ENCODE data around the gene NTN1.

Gene NTN1

DNA sequence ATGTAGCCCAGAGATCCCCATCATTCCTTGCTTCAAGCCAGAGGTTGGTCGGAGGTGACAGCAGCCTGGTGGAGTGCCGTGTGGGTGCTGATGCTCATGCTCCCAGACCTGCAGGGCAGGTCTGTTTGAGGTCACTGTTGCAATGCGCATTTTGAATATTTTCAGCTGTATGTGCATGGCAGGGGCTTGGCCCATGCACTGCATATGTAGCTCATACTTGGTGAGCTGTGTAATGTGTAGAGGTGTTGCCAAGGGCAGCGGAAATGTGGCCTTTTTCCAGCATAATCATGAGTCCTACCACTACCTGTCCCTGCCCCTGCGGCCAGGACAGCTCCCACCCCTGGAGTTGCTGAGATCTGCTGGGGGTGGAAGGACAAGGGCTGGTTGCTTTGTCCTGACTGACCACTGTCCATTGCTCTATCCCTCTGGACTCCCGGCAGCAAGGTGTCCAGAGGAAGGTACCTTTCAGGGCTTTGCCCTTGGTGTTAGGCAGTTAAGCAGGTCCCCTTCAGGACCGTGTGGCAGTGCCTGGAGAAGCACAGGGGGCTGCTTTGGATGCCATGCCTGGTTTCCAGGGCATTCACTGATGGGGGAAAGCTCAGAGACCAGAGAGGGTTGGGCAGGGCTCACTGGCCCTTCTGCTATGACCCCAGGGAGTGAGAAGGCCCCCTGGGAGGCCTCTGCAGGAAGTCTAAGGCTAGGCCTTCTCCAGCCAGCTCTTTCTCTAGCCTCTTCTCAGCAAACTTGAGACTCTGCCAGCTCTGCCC, 215.2 kb downstream of the NTN1 start:
- DNase-seq, result no peak

DNA sequence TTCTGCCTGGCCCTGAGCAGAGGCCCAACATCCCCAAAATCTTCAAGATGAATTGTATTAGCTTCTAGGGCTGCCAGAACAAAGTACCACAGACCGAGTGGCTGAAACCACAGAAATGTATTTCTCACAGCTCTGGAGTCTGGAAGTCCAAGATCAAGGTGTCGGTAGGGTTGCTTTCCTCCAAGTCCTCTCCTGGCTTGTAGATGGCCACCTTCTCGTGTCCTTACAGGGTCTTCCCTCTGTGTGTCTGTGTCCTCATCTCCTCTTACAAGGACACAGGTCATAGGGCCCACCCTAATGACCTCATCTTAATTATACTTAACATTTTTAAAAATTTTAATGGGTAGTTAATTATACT, 215.7 kb downstream of the NTN1 start:
- no peak for DNase-seq

DNA sequence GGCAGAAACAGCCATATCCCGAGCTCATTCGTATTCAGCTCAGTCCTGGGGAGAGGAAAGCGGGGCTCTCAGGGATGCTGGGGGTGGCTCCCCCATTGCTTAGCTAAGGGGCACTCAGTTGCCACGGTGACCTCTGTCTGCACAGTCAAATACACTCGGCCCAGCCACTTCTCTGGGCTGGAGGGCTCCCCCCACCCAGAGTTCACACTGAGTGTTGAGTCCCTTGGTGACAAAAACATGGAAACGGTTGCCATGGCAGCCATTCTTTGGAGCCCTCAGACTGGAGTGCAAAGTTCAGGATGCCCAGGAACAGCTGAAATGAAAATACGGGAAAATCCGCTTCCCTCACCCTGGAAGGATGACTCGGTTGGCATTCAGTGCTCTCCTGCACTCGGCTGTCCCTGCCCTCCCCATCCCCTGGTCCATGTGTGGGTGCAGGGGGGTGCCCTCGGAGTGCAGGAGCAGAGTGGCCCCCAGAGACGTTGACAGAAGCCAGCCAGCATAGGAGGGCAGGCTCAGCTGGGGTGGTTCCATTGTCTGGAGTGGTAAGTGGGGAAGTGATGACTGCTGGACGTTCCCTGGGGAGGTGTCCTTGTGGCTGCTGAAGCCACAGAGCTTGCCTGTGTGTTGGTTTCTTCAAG, 216.5 kb downstream of the NTN1 start:
- DNase-seq, result no peak

DNA sequence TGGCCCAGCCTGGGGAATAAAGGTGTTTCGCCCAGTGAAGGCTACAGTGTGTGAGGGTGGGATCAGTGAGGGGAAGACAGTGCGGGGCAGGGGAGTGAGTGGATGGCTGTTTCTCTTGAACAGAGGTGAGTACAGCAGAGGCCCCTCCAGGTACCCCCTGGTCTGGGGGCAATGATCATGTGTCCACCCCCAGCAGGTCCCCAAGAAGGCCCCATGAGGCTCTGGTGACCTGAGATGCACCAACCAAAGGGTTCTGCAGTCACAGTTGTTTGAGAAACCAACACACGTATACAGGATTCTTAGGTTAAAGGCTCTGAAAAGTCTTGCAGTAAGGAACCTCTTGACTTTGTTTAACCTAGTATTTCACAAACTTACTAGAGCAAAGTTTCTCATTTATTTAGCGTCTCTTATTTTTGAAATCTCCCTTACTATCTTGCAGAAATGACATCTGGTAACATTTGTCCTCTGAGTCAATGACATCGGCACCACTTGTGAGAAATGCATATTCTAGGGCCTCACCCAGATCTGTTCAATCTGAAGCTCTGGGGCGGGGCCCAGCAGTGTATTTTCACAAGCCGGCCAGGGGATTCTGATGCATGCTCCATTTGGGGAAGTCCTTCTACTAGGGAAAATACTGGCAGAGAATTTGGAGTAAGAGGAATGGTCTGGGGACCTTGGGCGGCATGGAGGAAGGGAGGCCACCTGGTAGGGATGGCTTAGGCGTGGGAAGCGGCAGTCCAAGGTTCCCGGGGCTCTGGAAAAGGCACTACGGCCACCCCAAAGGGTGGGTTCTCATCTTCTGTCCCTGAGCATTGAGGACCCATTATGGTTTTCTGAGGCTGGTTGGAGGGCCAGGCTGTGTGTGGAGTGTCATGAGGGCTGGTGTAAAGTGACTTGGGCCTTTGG, 217.3 kb downstream of the NTN1 start:
- no peak for DNase-seq

DNA sequence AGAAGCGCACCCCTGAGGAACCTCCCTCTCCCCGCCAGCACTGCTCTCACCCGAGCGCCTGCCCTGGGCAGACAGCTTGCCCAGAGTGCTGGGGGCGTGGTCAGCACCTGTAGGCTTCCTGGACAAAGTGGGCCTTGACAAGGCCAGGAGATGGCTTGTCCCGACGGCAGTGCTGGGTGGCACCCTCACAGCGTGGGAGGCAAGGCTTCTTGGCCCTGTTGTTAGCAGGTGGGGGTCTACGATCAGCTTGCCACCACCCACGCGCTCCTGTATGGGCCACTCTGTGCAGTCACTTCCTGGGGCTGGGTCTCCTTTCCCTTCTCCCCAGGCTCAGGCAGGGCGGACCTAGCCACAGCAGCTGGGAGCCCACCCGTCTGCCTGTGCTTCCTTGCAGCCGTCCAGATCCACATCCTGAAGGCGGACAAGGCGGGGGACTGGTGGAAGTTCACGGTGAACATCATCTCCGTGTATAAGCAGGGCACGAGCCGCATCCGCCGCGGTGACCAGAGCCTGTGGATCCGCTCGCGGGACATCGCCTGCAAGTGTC, 218.0 kb downstream of the NTN1 start:
- no peak for DNase-seq

DNA sequence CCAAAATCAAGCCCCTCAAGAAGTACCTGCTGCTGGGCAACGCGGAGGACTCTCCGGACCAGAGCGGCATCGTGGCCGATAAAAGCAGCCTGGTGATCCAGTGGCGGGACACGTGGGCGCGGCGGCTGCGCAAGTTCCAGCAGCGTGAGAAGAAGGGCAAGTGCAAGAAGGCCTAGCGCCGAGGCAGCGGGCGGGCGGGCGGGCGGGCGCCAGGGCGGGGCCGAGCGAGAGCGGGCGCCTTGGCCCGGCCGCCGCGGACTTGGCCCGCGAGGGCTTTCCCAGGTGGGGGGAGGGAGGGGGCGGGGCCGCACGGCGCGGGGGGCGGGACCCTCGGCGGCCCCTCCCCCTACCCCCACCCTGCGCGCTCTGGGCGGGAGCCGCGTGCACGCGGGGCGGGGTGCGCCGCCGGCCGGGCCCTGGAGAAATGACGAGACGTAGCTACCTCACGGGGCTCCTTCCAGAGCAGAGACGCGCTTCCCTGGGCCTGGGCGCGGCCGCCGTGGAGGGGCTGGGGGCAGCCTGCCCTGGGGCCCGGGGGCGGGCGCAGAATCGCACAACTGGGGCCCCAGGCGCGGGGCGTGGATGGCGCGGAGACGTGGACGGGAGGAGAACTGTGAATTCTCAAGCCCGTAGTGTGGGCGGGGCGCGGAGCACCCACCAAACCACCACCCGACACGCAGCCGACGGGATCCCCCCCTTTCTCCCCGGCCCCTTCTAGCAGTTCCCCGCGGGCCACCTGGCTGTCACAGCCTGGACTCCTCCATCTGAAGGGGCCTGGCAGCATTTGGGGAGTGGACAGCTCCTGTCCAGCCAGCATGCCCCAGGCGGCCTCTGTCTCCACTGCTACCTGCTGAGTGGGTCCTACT, 218.7 kb downstream of the NTN1 start:
- DNase-seq, result peak; percentile 67

DNA sequence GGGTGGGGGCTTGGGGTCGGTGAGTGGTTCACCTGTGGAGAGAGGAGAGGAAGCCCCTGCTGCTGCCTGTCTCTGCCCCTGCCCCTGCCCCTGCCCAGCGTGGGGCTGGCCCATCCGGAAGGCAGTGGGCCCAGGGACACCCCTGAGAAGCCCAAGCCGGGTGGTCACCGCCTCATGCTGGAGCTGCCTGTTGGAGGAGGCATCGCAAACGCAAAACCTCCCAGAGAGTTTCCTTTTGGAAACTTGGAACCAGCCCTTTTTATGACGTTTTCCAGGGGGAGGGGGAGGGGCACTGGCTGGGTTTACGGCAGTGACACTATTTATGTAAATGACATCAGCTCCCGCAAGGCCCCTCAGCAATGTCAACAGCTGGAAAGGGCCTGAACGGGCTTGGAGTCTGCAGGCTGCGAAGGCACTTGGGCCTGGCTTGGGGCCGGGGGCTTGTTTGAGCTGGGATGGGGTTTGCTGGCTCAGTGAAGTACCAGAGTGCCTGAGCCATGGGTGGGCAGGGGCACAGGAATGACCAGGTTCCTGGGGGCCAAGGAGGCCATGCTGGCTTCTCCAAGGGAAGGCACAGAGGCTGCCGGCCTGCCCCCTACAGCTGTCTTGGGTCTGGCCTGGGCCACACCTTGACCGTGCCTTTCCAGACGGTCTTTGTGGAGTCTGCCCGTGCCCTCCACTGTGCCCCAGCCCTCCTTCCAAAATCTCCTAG, 219.5 kb downstream of the NTN1 start:
- DNase-seq, result no peak

DNA sequence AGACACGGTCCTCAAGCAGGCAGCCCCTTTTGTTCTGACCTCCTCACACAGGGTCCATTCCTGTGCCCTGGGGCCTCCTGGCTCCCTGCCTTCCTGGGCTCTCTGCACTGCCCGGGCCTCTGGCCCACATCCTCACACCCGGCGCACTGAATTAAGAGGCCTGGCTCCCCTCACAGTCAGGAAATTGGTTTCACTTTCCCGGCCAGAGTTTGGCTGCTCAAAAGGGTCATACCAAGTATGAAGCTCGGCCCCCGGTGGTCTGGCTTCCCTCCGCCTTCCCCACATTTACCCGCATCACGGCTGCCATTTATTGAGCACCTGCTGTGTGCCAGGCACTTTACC, 220.0 kb downstream of the NTN1 start:
- no peak for DNase-seq

DNA sequence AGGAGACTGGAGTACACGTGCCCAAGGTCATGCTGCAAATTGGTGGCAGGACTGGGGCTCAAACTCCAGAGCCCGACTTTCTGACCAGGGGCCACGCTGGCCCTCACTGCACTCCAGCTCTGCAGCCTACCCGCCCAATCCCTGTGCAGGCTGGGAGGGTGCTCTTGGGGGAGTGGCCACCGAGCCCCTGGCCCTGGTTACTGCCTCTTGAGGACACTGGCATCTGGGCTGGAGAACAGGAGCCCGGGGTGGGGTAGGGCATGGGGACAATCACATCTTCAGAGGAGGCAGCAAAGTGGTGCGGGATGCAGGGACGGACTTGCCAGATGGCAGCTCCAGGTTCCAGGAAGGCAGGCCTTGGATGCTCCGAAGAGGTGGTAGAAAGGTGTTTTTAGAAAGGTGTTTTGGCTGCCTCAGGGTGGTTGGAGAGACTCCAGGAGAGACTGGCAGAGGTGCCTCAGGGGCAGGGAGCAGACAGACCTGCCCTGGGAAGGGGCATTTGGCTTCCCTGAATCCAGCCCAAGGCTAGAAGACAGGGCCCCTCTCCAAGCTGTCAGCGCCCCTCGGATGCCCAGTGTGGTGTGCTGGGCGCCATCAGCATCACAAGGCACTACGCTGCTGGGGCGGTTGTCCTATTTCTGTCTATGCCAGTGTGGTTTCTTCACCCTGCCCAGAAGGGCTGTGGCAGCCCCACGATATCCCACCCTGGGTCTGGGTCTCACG, 220.6 kb downstream of the NTN1 start:
- DNase-seq, result no peak

DNA sequence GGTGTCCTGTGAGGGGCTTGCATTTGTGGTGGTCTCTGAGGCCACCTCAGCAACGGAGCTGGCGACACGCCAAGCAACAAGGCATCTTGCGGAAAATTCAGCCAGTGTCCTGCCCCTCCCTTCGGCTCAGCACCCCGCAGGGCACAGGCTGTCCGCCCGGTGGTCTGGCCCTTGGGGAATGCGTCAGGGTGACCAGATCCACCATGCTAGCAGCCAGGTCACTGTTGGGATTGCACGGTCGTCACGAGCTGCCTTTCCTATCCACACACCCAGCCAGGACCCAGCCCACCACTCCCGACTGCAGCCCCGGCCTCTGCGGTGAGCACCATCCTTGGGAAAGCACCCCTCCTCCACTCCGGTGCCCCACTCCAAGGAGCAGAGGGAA, 221.2 kb downstream of the NTN1 start:
- no peak for DNase-seq

DNA sequence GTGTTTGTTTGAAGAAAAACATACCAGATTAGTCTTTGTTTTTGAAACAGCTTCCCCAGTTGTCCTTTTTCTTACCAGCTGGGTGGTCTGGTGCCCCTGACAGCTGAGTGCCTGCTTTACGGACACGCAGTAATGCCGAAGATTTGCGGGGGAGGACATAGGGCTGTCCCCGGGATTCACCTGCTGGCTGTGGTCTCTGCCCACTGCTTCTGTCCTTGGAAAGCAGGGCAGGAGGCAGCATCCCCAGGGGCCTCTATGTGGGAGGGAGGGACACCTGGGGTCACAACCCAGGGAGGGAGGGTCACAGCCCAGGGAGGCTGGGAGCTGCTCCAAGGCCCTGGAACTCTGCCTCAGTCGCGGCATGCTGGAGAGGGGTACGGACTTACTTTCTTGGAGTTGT, 221.7 kb downstream of the NTN1 start:
- DNase-seq, result no peak

DNA sequence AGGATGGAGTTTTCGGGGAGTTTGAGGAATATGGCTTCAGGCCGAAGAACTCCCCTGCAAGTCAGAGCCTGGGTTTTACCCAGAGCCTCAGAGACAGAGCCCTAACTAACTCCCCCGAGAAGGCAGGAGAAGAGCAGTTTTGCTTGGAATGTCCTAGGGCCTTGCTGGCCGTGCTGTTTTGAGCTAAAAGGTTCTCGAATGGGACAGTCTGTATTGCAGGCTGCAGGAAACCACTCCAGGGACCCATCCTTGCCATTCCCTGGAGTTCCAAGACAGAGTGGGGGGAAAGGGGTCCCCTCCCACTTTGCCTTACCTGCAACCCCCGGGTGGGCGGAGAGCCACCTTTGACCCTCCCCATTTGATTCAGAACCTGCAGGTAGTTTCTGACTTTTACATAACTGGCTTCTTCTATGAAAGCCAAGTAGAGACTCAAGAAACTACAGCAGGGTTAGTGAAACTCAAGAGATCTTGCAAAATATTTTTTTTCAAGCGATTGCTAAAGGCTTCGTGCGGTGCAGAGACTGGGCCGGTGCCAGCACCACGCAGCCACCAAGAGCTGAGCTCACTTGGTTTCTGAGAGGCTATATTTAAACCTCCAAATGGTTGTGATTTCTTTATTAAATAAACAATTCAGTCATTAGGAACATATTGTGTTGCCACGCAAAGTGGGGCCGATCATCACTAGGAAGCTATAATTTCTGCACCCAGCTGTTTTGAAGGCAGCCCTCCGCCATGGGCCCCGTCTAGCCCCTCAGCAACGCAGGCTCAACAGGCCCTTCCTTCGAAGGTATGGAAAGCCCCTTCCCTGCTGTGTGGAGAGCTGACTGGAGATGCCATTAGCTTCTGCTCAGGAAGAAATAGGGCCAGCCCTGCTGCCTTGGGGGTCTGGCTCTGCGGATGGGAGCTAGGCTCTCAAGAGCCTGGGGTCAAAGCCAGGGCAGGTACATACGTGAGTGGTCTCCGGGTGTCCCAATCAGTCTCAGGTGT, 223.0 kb downstream of the NTN1 start:
- no peak for DNase-seq

DNA sequence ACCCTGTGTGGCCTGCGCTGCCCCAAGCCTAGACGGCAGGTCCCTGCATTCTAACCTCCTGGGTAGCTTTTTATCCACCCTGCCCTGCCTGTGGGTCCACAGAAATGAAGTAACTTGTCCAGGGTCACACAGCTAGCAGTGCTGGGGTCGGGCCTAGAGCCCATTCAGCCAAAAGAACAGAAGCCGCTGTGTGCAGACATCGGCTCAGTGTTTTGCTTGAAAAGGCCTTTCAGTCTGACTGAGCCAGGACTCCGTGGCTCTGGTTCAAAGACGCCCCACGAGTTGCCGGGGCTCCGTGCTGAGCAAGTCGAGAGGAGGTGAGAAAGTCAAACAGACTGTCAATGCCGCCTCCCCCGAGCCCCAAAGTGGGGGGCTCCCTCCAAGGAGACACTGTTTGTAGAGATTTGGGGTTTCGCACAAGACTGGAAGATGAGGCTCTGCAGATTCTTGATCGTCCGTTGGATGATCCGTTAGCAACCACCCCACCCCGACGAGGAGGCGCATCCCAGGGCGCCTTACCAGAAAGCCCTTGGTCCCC, 226.2 kb downstream of the NTN1 start:
- DNase-seq, result no peak

DNA sequence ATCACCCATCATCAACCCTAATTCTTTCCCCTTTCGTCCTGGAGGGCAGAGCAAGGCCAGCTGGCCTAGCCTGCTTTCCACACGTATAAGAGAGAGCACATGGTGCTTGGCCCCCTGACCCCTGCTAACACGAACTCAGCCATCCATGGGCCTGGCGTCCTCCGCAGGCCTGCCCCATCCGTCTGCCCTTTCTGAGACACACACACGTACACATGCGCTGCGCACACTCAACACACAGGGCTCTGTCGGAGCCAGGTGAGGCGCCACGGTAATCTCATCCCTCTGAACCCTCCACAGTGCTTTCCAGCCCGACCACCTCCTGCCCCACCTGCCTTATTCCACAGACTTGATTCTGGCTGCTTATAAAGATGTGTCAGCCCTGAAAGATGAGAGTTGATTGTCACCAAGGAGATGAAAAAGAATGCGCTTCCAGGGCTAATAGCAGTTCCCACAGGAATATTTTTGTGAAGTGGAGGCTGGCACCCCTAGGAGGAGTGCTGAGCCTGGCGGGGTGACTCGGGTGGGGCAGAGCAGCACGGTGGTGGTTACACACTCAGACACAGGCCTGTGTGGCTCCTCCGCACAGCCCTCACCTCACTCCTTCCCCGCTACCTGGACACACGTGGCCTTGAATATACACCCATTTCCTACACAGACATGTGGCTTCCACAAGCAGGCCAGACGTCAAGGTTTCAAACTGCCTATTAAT, 228.1 kb downstream of the NTN1 start:
- DNase-seq, result no peak

DNA sequence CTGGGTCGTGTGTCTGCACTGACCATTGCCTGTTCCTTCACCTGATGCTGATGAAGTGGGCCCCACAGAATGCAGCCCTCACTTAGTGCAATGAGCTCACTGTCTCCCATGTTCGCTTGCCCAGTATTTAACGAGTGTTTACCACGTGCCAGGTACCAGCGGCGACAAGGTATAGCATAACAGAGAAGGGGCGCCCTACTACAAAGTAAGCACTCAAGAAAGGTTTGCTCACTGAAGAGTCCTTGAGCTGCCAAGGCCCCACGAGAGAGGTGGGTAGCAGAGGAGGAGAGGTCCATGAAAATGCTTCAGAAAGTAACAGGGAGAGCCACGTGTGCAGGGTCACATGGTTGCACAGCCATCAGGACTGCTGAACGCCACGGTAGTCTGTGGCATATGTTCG, 230.0 kb downstream of the NTN1 start:
- DNase-seq, result no peak

DNA sequence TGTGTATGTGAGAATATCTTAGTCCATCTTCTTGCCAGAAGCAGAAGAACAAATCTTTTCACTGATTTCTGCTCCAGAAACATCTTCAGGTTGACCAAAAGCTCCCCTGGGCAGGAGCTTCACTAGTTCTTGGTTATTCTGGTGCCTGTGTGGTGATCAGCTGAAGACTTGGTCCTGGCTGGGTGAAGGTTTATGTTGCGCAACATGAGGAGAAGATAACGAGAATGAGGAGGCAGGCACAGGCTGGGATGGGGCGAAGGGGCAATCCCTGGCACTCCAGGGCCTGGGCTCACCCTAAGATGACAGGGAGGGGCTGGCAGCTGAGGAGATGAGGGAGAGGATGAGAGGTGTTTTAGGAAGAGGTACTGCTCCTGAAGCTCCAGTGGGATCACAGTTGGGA, 232.0 kb downstream of the NTN1 start:
- DNase-seq, result no peak

DNA sequence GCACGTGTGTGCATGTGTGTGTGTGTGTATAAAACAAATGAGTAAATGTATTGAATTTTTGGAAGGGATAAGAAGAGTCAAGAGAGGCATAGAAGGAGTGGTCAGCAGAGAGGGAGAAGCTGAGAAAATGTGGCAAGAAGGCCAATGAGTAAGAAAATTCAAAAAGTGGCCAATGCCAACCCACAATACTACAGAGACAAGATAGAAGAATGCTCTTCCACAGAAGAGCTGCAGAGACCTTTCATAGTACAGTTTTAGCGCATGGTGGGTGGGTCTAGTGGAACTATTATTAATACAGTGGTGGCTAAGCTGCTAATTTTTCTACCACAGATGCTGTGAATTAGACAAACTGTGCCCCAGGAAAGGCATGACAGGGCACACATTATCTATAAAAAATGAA, 233.5 kb downstream of the NTN1 start:
- DNase-seq, result no peak

DNA sequence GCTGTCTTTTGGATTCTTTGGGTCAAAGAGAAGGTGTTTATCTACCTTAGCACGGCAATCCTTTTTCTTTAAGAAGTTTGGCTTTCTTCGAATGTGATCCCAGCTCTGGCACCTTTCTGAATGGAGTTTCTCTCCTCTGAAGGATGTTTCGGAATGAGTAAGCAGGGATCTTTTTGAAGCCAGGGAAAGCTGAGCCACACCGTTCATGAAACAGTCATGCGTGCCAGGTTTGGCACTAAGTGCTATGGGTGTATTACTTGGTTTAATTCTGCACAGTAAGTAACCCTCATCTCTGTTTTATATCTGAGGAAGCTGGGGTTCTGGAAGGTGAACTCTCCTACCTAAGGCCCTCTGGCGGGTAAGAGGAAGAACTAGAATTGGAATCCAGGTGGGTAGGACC, 234.5 kb downstream of the NTN1 start:
- no peak for DNase-seq

DNA sequence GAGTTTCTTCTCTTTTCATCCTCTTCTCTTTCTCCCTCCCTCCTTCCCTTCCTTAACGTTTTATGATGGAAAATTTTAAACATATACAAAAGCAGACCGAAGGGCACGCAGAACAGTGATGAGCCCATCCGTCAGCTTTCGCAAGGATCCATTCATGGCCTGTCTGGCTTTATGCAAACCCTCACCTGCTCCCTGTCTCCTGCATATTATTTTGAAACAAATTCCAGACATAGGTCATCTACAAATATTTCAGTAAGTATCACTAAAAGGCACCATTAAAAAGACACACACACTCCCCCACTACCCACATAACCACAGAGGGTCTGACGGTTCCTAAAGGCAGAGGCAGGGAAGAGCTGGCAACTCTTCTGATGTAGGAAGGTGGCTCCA, 235.0 kb downstream of the NTN1 start:
- no peak for DNase-seq
